ENCODE measurements around the gene FBXO11.

DNA sequence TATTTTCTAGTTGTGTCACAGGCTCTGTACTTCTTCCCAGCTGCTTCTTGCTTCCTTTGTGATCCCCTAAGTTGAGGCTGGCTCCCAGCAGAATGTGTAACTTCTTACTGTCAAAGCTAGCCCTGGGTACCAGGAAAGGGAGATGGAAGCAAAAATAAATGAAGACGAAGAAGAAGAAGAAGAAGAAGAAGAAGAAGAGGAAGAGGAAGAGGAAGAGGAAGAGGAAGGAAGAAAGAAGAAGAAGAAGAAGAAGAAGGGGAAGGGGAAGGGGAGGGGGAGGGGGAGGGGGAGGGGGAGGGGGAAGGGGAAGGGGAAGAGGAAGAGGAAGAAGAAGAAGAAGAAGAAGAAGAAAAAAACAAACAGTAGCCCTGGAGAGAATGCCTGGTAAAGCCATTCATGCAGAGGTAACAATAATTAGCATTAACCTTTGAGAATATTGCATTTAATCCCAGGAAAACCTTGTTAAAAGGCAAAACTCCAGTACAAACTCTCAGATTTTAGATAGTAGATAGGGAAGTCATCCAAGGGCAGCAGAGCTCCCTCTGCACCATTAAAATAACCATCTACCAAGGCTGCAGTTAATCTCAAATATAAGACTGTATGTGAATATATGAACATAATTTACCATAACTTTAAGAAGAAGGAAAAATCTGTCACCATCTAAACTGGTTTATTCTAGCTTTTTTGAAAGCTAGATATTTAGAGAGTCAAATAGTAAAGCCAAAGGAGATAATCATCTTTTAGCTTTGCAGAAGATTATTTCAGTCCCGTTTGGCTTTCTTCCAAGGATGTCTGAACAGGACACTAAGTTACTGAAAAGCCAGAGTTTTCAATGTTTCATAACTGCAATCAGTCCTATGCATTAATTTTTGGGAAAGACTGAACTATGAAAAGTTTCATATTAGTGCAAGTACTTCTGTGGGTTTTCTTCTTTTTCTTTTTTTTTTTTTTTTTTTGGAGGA, 44.3 kb upstream of the FBXO11 start:
- TF ChIP-seq, protein P1, sequence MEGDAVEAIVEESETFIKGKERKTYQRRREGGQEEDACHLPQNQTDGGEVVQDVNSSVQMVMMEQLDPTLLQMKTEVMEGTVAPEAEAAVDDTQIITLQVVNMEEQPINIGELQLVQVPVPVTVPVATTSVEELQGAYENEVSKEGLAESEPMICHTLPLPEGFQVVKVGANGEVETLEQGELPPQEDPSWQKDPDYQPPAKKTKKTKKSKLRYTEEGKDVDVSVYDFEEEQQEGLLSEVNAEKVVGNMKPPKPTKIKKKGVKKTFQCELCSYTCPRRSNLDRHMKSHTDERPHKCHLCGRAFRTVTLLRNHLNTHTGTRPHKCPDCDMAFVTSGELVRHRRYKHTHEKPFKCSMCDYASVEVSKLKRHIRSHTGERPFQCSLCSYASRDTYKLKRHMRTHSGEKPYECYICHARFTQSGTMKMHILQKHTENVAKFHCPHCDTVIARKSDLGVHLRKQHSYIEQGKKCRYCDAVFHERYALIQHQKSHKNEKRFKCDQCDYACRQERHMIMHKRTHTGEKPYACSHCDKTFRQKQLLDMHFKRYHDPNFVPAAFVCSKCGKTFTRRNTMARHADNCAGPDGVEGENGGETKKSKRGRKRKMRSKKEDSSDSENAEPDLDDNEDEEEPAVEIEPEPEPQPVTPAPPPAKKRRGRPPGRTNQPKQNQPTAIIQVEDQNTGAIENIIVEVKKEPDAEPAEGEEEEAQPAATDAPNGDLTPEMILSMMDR (conservative IDR thresholded peaks at IDR 0.05 in 1 of 2, IDR thresholded peaks at IDR 0.05 in 1 of 2; ENCODE audit: low read depth in 1 of 2, low read length in 2 of 2), result no peak
- TF ChIP-seq EZH2 (IDR thresholded peaks at IDR 0.05; ENCODE audit: low read length, missing control alignments), result no peak

Data from fibroblast of lung (primary cell).